Measurements from ENCODE around the gene ACTN1.
A peak's percentile ranks its signal among the peaks of the same experiment; 100 is the strongest.

The ACTN1 gene

GRCh38 chr14:68884031-68885030 lies 94.8 kb downstream of the ACTN1 start:
- no peak for DNase-seq

GRCh38 chr14:68882235-68882634 lies 96.9 kb downstream of the ACTN1 start:
- no peak for DNase-seq

GRCh38 chr14:68881396-68881795 lies 97.7 kb downstream of the ACTN1 start:
- no peak for DNase-seq

GRCh38 chr14:68880581-68881105 lies 98.5 kb downstream of the ACTN1 start:
- DNase-seq = no peak

- DNase-seq = no peak
These were observed 99.1 kb downstream of the ACTN1 start for GRCh38 chr14:68879841-68880575.

GRCh38 chr14:68879321-68879781 lies 99.8 kb downstream of the ACTN1 start:
- DNase-seq = no peak

GRCh38 chr14:68878908-68879307 lies 100.2 kb downstream of the ACTN1 start:
- DNase-seq = no peak

GRCh38 chr14:68877993-68878575 lies 101.0 kb downstream of the ACTN1 start:
- no peak for DNase-seq

GRCh38 chr14:68876976-68877375 lies 102.1 kb downstream of the ACTN1 start:
- no peak for DNase-seq

GRCh38 chr14:68874746-68875155 lies 104.4 kb downstream of the ACTN1 start:
- no peak for DNase-seq

- DNase-seq = no peak
These were observed 105.7 kb downstream of the ACTN1 start for GRCh38 chr14:68873376-68873775.

GRCh38 chr14:68871392-68871791 lies 107.7 kb downstream of the ACTN1 start:
- no peak for DNase-seq

- DNase-seq = no peak
These were observed 112.0 kb downstream of the ACTN1 start for GRCh38 chr14:68866991-68867533.

- DNase-seq = no peak
These were observed 113.6 kb downstream of the ACTN1 start for GRCh38 chr14:68865542-68865941.

GRCh38 chr14:68864361-68864750 lies 114.7 kb downstream of the ACTN1 start:
- DNase-seq = no peak

- no peak for DNase-seq
These were observed 115.3 kb downstream of the ACTN1 start for GRCh38 chr14:68863610-68864360.

GRCh38 chr14:68862954-68863594 lies 116.0 kb downstream of the ACTN1 start:
- DNase-seq = peak; percentile 54

- DNase-seq = no peak
These were observed 118.3 kb downstream of the ACTN1 start for GRCh38 chr14:68860771-68861170.

GRCh38 chr14:68857516-68858070 lies 121.5 kb downstream of the ACTN1 start:
- DNase-seq = no peak

GRCh38 chr14:68856572-68856971 lies 122.5 kb downstream of the ACTN1 start:
- DNase-seq = no peak

- no peak for DNase-seq
These were observed 124.7 kb downstream of the ACTN1 start for GRCh38 chr14:68854421-68854820.
